HG03432 (cell line): ENCODE data around the gene APOBEC2.

Source experiments
- ATAC-seq: cut with Tn5 transposase; IDR thresholded peaks from one replicate; pipeline ENCODE4 v1.9.1; 2021; ENCODE audit warnings: mild to moderate bottlenecking, moderate library complexity; ENCODE audit not compliant: unreplicated experiment

The APOBEC2 gene

DNA sequence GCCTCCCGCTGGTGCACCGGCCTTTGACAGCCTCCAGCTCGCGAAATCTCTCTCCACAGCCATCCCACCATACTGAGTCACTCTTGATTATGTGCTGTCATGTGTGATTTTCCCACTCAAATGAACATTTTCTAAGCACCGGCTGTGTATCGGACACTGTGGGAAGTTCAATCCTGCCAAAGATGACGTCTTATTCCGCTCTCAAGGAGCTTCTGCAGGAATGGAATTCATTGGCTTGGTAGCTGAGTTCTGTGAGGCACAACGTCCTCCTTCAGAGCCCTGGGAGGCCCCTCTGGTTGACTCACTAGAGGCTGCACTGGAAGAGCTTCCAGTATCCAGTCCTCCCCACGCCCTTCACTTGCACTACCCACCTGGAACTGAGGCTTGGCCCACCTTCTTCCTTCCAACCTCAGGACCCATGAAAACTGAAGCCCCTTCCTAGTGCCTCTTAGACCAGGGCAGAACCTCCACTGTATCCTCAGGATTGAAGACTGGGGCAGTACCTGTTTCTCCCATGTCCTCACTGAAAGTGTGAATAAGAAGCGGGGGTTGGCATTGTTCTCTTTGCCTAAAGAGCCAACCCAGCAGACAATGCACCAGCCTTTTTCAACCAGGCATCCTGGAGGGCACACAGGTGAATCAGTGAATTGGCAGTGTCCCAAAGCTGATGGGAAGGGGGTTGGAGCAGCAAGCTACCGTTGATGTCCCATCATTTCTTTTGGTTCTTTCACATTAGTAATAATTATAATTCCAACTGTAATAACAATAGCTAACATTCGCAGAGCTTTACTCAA, 15.7 kb upstream of the APOBEC2 start:
- no peak for ATAC-seq

DNA sequence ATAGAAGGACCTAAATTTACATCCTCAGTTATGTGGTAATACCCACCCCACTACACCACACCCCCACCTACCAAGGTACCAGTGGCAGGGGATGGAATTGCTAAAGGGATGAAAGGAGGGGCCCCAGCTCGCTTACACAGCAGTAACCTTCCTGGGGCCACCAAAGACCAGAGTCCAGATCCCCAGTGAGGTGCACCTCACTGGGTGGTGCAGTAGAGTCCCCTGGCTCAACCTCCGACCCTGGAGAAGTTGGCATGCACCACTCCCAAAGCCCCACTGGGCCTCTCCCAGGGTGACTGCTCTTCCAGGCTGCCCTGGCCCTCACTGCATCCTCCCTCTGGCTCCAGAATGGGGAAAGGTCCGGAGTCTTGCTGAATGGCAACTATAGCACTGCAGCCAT, 14.8 kb upstream of the APOBEC2 start:
- ATAC-seq, result no peak

DNA sequence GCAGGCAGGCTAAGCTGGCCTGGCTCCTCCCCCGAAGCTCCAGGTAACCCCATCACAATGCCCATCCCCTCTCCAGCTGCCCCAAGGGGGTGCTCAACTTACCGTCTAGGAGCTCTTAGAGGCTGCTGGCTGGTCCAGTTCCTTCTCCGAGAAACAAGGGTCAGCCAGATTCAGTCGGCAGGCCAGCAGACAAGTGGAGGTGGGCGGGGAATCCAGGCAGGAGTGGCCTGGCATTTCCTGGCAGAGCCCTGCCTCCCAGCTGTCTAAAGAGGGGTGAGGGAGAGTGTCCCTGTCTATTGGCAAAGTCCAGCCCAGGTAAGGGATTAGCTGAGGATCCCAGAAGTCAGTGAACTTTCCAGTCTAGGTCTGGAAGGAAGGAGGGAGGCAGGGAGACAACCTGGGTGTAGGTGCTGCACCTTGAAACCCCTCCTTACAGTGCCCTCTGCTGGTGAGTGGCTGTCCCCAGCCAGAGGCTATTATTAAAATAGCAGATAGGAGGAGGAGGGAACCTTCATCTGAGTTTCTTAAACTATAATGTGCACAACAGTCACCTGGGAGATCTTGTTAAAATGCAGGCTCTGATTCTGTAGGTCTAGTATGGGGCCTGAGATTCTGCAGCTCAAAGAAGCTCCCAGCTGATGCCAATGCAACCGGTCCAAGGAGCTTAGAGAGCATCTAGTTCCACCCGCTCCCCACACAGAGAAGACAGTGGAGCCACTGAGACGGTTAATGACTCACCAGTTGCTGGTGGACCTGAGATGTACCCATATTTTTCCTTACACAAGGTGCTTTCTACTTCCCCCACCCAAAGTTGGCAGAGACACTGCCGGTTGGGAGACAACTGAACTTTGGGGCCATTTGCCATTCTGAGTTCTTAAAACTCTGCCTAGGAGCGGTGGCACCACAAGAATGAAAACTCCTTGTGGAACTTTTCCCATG, 13.7 kb upstream of the APOBEC2 start, which contains the start of gene UNC5CL:
UNC5CL (minus strand) TSS at position 162 of the 939 bp plus-strand sequence. CDS start 4,147 bp downstream, outside the sequence.
- no peak for ATAC-seq

DNA sequence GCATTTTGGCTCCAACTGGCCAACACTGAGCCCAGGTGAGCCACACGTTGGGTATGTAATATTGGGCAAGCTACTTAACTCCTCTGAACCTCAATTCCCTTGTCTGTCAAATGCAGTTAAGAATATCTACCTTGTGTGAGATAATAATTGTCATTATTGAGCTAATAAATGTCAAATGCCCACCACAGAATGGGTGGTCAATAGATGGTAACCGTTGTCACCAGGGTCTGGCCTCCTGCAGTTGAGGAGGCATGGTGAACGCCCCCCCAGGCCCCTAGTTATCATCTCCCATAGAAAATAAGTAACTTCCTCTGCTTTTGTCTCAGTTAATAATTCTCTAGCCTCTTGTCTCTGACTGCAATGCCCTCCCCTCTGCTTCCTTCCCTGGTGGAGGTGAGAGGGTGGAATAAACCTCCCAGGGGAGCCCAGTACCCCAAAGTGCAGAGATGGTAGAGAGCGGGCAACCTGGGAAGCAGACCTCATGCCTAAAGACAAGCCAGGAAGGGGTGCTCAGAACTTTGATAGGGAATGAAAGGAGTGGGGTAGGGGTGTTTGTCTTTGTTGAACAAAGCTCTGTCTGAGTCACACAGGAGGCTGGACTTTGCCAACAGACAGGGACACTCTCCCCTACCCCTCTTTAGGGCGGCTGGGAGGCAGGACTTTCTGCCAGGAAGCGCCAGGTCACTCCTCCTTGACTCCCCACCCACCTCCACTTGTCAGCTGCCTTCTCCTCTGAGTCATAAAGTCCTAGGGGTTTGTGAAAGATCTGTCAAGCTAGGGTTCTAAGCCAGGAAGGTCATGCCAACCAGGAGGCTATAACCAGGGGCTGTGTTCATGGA, 12.7 kb upstream of the APOBEC2 start:
- peak; percentile 49 for ATAC-seq

DNA sequence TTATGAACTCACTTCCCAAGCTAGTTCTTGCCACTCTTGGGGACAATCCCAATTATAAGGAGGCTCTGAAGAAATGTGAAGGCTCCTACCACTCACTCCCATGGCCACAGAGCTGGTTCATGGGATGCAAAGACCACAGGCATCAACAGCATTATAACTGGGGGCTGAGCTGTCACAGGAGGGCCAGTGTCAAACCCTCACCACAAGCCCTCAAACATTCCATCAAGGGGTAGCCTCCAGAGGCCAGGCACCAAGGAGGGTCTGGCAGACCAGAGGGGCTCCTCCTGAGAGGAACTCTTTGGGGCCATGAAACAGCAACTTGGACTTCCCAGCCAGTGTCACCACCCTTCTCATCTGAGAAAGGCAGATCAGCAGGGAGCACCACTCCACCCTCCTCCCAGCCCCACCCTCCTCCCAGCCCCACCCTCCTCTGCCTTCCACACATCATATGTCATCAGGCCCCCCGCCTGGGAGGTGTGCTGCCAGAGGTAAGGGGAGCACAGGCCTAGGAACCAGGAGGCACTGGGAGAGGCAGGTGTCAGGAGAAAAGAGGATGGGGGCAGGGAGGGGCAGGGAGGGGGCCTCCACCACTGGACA, 12.0 kb upstream of the APOBEC2 start:
- ATAC-seq, result no peak

DNA sequence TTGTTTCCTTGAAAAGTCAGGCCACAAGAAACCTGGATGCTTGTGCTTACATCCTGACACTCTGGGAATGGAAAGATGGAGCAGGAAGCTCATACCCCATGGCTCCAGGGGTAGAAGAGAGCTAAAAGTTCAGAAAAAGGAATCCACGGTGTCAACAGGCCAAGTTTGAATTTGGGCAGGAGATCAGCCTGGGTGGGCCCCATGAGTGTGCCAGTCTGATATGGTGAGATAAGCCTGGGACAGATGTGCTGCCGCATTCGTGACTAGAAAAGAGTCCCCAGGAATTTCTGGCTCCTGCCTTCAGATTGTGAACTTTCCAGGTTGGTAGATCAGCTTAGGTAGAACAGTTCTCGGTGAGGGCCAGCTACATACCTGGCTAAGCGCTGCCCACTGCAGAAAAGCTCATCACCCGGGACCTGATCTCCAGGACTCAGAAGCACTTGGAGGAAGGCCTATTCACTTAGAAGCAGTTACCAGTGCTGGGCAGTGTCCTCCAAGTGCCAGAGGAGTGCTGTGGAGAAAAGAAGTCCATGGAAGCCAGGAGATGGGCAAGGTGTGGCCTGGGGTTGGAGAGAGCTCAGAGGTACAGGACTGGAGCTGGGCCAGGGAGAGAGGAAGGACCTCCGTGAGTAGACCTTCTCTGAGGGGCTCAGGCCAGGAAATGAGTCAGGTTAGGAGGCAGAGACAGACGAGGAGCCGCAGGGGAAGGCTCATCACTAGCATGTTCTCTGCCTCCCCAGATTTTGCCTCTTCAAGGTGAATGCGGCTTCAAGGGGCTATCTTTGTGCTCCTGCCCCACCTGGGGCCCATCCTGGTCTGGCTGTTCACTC, 10.6 kb upstream of the APOBEC2 start, which contains the start of gene TSPO2:
TSPO2 (plus strand) TSS at position 242 of the 830 bp plus-strand sequence; CDS start at position 761, 519 bp downstream.
- no peak for ATAC-seq

DNA sequence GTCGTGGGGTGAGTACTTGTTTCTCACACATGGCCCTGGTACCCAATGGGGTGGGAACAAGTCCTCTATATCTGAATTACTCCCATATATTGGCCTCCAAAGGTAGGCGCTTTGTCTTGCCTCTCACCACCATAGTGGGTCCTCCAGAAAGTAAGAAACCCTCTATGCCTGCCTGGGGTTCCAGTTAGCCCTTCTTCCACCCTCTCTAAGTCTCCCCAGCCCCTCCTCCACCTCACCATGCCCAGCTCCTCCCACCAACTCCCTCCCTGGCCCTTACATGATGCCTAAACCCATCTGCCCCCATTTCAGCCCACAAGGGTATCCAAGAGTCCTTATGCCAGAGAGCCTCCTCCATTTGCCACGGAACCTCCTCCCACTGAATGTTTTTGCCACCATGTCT, 9.9 kb upstream of the APOBEC2 start:
- ATAC-seq, result no peak

DNA sequence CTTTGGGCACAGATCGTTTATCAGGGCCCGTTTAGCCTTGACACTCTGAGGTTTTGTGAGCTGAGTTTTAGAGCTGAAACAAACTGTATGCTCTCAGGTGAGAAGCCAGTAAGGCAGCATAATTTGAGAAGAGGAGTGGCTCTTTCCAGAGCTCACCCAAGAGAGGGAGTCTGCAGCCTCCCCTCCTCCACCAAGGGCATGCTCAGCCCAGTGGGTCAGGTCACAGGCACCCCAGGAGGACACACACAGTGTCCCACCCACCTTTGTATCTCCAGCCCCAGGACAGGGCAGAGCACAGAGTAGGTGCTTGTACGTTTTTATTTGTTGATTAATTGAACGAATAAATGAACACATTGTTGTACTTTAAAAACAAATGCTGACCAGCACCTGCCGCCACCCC, 7.3 kb upstream of the APOBEC2 start:
- ATAC-seq, result no peak

DNA sequence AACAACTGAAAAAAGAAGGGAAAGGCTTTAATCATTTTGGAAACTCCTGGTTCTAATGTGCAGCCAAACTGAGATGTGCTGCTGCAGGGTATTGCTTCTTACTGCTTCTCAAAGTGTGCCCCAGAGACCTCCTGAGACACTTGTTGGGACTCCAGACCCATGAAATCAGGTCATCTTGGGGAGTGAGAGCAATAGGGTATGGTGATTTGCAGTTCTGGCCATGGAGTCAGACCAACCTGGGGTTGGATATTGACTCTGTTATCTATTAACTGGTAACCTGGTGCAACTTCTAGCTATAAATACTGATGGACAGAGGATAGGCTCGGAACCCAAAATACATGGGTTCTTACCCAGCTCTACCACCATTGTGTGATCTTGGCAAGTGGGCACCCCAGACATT, 6.9 kb upstream of the APOBEC2 start:
- no peak for ATAC-seq

DNA sequence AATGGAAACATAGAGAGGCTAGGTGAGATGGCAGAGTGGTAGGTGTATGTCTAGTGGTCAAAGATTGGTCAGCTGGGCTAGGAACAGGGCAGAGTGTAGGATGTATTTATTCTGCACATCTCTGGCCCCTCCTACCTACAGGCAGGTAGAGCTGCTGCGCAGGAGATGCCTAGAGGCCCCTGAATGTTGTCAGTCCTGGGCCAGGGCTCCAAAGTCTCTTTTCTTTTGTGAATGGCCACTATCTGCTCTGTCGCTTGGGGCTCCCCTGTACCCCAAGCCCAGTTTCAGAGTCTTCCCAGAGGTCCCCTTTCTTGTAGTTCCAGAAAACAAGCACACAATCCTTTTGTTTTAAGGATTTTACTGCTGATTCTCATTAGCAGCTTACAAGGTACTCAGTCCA, 5.7 kb upstream of the APOBEC2 start:
- ATAC-seq, result no peak

DNA sequence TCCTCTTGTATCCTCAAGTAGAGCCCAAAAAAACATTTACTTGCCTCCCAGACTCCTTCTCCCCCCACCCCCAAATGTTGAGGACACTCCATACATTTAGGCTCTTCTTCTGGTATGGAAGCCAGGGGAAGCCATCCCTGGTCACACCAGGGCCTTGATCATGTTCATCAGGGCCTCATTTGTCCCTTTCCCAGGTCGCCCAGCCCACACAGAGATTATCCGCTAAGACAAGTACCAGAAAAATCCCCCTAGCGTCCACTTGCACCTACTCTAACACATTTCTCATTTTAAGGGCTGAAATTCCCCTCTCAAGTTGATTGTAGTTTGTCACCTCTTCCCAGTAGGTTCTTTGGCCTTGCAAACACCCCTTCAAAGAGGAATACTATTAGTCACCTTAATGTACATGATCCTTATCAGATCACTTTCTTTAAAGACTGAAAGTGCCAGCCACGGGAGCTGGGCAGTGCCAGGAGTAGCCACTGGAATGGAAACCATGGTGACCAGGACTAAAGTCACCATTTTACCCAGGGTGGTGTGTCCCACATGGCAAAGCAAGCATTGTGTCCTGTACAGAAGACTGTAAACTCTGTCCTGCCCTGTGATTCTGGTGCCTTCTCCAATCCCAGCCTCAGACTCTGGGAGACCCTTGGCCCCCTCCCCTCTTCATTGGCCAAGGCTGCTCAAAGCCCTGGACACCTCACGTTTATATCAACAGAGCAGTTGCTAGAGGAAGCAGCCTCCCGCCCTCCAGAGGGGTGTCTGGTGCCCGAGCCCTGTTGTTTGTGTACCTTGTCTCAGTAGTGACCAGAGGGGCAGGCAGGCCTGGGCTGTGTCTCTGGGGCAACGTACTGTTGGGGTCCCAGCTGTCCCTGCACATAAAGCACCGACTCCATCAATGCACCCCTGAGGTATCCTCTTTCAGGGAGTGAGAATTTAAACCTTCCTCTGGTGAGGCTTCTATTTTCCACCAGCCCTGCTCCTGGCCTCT, 5.0 kb upstream of the APOBEC2 start:
- ATAC-seq, result no peak

DNA sequence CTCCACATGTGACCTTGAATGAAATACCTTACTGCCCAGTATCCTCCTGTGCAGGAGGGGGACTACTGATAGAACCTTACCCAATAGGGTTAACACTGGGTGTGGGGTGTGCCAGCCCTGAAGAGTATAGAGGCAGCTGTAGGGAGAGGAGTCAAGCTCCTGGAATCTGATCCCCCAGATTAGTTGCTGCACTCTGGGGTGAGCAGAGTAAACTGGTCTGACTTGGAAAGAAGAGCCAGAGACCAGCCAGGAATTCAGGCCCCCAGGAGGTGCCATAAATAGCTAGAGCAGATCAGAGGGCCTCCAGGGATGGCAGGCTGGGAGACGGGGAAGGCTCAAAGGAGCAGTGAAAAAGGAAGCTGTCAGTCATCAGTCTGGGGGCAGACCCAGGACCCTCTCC, 3.5 kb upstream of the APOBEC2 start:
- no peak for ATAC-seq

DNA sequence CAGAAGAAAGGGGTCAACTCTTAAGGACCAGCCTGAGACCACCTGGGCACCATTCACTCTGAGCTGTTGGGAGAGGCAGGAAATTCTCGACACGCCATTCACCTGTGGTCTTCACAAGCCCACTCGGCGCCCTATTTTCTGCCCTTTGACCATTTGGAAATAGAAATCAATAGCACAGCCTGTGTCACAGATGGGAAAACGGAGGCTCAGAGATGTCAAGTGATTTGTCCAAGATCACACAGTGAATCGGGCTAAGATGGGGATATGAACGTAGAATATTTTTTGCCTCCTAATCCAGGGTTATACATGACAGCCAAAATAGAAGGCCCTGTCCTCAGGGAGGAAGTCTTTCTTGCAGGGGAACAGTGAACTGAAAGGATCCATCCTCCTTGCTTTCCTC, 3.0 kb upstream of the APOBEC2 start:
- ATAC-seq, result no peak

DNA sequence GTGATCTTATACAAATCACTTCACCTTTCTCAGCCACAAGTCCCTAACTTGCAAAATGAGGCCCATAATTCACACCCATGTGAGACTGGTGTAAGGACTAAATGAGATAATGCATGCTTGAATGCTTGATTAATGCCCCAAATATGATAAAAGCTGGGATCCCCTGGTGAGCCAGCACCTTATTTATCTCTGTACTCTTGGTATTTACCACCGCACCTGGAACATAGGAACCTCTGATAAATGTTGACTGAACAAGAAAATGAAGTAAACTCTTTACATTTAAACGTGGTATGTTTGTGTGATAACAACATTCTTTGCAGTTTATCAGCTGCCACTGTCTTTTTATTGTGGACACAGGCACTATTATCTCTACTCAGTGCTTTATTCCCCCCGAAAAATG, 2.5 kb upstream of the APOBEC2 start:
- no peak for ATAC-seq

DNA sequence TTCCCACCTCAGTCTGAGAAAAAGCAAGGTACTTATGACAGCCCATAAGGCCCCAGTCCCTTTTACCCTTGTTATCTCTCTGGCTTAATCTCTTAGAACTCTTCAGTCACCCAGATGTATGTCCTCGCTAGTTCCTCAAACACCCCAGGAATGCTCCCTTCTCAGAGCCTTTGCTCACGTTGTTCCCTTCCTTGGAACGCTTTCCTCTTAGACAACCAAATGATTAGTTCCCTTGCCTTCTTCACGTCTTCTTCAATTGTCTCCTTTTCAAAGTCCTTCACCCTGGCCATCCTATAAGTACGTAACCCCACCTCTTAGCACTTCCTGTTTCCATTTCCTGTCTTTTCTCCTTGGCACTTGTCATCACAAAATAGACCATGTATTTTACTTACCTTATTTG, 1.1 kb upstream of the APOBEC2 start:
- no peak for ATAC-seq

DNA sequence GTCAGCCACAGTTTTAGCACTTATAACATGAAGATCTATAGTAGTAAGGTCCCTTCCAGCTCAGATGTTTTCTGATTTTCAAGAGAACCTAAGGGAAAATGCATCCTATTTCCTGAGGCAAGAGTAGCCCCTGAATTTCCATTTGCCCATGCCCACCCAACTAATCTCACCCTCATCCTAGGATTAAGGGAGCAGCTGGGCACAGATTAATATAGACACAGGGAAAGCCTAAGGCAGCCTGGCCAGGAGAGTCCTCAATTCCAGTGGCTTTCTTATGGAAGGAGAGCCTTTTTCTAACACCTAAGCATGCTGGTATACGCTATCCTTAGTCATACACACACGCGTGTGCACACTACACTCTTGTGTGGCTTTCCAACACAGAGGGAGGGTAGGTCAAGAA, 1.5 kb downstream of the APOBEC2 start:
- ATAC-seq, result no peak

DNA sequence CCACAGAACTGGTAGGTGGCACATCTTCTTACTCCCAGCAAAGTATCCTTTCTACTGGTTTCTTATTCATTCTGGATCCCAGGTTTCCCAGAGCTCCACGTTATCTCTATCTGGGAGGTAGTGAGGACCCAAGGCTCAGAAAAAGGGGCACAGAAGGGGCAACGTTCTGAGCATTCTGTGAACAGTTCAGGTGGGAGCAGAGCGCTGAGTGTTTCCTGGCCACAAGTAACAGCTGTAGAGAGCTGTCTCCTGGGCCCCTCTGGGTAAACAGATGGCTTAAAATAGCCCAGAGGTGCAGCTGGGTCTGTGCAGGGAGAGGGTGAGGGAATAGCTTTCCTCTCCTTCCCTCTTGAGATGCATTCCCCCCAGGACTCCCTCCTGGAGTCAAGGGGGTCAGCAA, 2.1 kb downstream of the APOBEC2 start:
- ATAC-seq, result no peak

DNA sequence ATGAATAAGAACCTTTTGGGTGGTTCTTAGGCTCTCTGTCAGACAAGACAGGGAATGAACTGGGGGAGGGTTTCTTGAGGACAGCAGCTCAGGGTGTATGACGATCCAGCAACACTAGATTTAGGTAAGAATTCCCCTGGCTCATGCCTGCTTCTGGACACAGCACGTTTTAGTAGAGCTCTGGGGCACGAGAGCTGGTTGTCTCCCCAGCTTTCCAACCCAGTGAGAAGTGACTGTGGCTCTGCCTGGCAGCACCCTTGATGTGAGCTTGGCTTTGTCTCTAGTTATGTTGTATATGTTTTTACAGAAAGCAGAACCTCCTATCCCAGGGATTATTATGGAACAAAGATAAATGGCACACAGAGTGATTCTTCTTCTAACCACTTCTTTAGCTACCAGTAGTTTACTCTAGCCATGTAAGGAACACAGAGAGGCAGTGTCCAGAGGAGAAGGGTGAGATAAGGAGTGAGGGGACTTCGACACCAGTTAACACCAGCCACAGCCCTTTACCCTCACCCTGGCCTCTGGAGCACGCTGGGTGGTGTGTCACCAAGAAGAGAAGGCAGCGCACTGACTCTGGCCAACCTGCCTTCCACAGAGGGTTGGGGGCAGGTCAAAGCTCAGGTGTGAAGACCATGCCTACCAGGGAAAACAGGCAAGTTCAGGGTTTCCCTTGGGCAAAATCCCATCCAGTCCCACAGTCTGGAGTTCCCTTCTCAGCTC, 3.9 kb downstream of the APOBEC2 start:
- ATAC-seq, result no peak
